NCI-H1092 (cell line): ENCODE measurements around the gene CWH43.
"Not testable (repeated sequence)": the region's sequence is repeated elsewhere in the genome, so short reads cannot be mapped to it uniquely, and the experiment has no call there.

Experiments
- DNase-seq: peaks from one replicate; lab custom pipeline; 2025; lab: John Stamatoyannopoulos, UW

CWH43 gene

DNA sequence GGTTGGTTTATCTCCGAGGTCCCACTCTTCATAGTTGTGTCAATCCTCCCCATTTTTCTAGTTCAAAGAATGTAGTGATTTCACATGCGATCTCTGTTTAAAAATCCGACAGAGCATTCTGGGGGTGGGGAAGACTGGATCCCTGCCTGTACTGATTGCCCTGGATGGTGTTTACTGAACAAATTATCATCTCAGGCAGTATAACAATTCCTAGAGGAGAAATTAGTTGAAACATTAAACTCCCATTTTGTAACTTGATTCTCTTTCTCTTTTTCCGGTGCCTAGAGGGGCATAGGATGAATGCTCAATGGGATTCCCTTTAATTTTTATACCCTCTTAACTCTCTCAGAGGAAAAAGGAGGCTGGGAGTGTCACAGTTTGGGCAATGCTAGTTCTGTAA is 10.0 kb upstream of the CWH43 start:
- DNase-seq: no peak

DNA sequence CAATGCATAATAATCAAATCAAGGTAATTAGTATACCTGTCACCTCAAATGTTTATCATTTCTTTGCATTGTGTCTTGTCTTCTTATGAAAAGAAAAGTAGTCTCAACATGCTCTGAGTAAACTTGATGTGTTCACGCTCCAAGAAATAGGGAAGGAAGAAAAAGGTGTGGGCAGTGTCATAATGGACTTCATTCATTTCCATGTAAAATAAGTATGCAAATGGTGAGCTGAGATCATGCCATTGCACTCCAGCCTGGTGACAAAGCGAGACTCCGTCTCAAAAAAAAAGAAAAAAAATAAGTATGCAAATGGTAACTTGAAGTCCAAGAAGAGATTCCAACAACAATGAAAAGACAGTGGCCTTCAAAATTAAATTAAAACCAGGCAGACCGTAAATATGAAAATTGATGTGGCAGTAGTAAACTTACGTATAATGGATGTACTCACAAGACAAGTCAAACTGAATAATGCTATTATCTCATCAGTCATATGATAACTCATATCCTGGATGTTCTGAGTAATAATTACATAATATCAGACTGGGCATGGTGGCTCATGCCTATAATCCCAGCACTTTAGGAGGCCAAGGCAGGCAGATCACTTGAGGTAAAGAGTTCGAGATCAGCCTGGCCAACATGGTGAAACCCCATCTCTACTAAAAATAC is 6.0 kb upstream of the CWH43 start:
- DNase-seq: no peak

DNA sequence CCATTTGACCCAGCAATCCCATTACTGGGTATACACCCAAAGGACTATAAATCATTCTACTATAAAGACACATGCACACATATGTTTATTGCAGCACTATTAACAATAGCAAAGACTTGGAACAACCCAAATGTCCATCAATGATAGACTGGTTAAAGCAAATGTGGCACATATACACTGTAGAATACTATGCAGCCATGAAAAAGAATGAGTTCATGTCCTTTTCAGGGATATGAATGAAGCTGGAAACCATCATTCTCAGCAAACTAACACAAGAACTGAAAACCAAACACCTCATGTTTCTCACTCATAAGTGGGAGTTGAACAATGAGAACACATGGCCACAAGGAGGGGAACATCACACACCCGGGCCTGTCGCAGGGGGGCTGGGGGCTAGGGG is 2.1 kb upstream of the CWH43 start:
- not testable (repeated sequence) for DNase-seq

DNA sequence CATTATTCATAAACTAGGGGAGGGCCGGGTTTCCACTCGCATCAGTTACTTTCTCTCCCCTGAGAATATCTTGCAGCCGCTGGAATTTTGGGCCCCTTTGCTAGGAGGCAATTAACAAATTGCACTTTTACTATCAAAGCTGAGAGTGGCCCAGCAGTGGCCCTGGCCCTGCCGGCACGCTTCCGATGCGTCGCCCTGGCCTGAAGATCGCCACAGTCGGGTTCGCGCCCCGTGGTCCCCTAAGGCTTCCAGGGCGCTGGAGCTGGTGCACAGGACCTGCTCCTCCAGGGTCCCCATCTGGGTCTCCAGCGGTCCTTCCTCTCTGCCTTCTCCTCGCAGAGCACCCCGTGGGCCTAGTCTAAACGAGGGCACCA is 486 bp upstream of the CWH43 start:
- DNase-seq: no peak

DNA sequence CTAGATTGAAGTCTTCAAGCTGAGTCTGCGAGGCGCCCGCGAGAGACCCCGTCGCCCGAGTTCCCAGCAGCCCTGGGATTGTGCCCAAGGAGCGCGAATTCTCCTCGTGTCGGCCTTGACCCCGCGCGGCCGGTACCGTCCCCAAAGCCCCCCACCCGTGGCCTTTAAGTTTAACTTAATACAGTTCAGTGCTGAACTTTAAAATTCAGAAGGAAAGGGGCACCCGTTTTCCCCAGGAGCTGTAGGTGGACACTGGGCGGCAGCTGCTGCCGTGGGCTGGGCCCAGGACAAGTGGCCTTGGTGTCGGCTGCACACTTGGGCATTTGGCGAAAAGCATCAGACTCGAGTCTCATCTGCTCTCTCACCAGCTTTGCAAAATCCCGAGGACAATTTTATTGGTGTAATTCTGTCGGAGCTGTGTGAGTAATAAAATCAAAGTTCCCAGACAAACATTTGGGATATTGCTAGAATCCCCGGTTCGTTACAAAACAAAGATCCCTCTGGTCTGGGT is 634 bp downstream of the CWH43 start:
- DNase-seq: no peak

GRCh38 chr4:48989461-48990203 is 3.6 kb downstream of the CWH43 start:
- no peak for DNase-seq

DNA sequence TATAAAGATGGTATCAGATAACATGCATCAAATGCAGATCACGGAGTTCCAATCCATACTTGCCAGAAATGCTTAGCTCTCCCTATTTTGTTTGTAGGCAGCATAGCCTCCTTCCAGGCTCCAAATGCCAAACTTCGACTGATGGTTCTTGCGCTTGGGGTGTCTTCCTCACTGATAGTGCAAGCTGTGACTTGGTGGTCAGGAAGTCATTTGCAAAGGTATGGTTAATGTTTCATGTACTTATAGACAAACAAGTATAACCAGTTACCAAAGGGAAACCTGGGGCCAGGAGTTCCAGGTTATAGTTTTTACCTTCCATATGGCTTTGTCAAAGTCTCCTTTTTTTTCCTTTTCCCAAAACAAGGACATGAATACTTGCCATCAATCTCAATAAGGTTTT is 5.3 kb downstream of the CWH43 start:
- no peak for DNase-seq

GRCh38 chr4:48997962-48998361 is 11.9 kb downstream of the CWH43 start:
- no peak for DNase-seq

DNA sequence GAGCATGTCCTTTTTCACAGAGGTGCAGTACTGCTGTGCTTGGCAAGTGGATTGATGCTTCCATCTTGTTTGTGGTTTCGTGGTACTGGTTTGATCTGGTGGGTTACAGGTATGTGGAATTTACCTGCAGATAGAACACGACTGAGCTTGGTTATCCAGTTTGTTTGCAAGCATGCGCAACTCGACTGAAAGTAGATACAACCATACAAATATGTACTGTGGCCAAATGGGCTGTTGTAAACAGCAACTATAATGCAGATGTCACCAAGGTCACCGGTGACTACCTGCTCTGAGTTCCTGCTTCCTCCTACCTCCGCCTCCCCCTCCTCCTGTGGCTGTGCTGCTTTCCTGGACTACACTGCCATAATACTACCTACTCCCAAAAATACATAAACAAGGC is 12.4 kb downstream of the CWH43 start:
- no peak for DNase-seq

- DNase-seq: no peak
Observed at GRCh38 chr4:49000806-49001205, 14.7 kb downstream of the CWH43 start.

- DNase-seq: no peak
Observed at GRCh38 chr4:49002931-49003330, 16.9 kb downstream of the CWH43 start.

- no peak for DNase-seq
Observed at GRCh38 chr4:49018718-49019295, 32.7 kb downstream of the CWH43 start.

DNA sequence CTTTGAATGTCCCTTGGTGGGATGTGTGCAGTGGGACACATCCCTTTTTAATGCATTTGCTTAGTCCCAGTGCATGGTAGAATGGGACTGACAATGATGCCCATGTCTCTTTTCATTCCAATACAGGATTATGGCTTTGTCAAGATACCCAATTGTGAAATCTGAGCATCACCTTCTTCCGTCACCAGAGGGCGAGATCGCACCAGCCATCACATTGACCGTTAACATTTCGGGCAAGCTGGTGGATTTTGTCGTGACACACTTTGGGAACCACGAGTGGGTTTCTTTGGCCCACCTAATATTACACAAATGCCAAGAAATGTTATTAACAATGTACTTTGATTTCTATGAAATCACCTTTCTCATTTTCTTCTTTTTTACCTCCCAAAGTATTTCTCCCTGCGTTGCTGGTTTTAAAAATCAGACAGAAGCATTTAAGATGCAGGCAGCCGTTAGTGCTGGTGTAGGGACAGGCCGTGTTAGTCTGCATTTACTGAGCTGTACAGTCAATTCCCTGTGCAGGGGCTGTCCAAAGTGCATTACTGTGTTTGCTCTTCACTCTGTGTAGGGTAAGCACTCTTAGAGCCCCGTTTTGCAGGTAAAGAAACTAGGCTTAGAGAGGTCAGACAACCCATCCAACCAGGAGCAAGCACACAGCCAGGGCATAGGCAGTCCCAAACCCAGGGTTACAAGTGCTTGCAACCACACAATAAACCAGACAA is 46.5 kb downstream of the CWH43 start:
- DNase-seq: peak; percentile 11

- no peak for DNase-seq
Observed at GRCh38 chr4:49036528-49036927, 50.5 kb downstream of the CWH43 start.

GRCh38 chr4:49044270-49044669 is 58.2 kb downstream of the CWH43 start:
- DNase-seq: no peak

DNA sequence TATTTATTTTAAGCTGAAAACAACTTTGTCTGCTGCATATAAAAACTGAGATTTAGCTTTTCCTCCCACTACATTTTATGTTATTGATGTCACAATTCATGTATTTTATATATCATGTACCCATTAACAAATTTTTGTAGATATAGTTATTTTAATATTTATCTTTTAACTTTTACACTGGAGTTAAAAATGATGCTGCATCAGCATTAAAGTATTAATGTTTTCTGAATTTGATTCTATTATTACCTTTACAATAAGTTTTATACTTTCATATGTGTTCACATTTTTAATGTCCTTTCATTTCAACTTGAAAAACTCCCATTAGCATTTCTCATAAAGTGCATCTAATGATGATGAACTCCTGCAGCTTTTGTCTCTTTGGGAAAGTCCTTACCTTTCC is 72.2 kb downstream of the CWH43 start:
- no peak for DNase-seq

GRCh38 chr4:49063670-49064069 is 77.6 kb downstream of the CWH43 start:
- no peak for DNase-seq

DNA sequence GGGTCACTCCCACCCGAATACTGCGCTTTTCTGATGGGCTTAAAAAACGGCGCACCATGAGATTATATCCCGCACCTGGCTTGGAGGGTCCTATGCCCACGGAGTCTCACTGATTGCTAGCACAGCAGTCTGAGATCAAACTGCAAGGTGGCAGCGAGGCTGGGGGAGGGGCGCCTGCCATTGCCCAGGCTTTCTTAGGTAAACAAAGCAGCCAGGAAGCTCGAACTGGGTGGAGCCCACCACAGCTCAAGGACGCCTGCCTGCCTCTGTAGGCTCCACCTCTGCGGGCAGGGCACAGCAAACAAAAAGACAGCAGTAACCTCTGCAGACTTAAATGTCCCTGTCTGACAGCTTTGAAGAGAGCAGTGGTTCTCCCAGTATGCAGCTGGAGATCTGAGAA is 86.1 kb downstream of the CWH43 start:
- DNase-seq: not testable (repeated sequence)

- not testable (repeated sequence) for DNase-seq
Observed at GRCh38 chr4:49091883-49092282, 105.8 kb downstream of the CWH43 start.

DNA sequence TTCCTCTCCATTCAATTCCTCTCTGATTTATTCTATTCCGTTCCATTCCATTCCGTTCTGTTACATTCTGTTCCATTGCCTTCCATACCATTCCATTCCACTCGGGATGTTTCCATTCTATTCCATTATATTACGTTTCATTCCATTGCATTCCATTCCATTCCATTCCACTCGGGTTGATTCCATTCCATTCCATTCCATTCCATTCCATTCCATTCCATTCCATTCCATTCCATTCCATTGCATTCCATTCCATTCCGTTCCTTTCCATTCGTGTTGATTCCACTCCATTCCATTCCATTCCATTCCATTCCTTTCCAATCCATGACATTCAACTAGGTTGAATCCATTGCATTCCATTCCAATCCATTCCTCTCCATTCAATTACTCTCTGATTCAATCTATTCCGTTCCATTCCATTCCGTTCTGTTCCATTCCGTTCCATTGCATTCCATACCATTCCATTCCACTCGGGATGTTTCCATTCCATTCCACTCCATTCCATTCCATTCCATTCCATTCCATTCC is 106.6 kb downstream of the CWH43 start:
- DNase-seq: not testable (repeated sequence)

- not testable (repeated sequence) for DNase-seq
Observed at GRCh38 chr4:49096215-49096614, 110.1 kb downstream of the CWH43 start.

DNA sequence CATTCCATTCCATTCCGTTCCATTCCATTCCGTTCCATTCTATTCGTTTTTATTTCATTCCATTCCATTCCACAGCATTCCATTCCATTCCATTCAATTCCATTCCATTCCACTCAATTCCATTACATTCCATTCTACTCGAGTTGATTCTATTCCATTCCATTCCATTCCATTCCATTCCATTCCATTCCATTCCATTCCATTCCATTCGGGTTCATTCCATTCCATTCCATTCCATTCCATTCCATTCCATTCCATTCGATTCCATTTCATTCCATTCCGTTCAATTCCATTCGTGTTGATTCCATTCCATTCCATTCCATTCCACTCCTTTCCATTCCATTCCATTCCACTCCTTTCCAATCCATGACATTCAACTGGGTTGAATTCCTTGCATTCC is 110.6 kb downstream of the CWH43 start:
- not testable (repeated sequence) for DNase-seq
